HG02884 (cell line): ENCODE results near the gene SMO.

Source experiments
- ATAC-seq: cut with Tn5 transposase; IDR thresholded peaks from one replicate; pipeline ENCODE4 v1.9.1; 2021; ENCODE audit warnings: mild to moderate bottlenecking, moderate library complexity; ENCODE audit not compliant: unreplicated experiment

SMO gene

DNA sequence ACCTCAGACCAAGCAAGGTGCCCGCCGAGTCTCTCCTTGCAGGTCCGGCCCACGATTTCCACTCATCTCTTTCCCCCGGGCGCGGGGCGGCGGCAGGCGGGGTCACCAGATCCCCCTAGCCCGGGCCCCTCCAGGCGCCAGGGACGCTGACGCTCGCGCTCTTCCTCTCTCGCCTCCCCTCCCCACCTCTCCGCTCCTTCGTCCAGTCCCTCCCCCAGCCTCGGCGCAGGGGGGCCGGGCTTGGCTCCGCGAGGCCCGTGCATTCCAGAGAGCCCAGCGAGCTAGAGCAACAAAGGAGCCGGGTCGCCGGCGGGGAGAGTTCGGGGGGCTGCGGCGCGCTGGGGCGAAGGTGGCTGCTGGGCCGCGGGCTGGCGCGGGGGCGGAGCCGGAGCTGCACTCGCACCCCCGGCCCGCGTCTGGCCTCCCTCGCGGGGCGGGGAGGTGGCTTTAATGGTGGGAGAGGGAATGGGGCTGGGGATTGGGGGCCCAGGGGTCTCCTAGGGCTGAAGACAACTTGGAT, at the start of gene SMO:
Gene SMO, plus strand, starts transcription at position 262 of the 520 bp plus-strand sequence. CDS start 519 bp downstream, outside the sequence.
- no peak for ATAC-seq

- ATAC-seq, result no peak
Measured at GRCh38 chr7:129143724-129144094, 44.7 kb upstream of the SMO start.

- ATAC-seq, result peak; percentile 70
Measured at GRCh38 chr7:129144095-129144833, 44.2 kb upstream of the SMO start, which contains the start of gene TSPAN33. TSPAN33 (plus strand) TSS chr7:129144707; CDS start chr7:129144981, 274 bp downstream.

- peak; percentile 16 for ATAC-seq
Measured at GRCh38 chr7:129144834-129145668, 43.4 kb upstream of the SMO start.

DNA sequence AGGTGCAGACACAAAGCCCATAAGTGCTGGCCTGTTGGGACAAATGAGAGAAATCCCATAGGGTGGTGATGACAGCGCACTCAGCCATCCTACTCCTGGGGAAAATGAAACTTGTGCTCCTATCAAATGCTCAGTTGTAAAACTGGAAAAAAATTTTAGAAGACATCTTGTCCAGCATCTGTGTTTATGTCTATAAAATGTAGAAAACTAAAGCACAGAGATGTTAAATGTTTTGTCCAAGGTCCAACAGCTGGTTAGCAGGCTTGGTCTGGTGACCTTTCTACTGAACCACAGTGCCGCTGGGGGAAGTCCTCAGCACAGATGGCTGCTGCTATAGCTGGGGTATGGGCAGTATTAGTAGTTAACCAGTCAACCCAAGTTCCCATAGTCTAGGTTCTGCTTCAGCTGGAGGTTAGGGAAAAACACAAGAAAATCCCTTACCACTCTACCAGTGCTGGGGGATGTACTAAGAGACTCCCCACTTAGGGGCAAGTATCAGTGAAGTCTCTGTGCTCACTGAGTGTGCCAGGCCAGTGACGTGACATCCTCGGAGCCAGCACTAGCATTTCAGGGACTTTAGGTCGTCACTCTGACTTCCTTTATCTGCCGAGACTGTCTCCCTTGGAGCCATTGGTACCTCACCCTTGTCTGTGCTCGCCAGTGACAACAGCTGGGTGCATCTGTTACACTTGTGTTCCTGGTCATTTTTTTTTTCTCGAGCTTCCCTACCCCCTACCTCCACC, 42.0 kb upstream of the SMO start:
- ATAC-seq, result peak; percentile 59

GRCh38 chr7:129147731-129148130, 40.7 kb upstream of the SMO start:
- ATAC-seq, result no peak

- ATAC-seq, result no peak
Measured at GRCh38 chr7:129149511-129149910, 38.9 kb upstream of the SMO start.

- ATAC-seq, result no peak
Measured at GRCh38 chr7:129150199-129150996, 38.0 kb upstream of the SMO start.

DNA sequence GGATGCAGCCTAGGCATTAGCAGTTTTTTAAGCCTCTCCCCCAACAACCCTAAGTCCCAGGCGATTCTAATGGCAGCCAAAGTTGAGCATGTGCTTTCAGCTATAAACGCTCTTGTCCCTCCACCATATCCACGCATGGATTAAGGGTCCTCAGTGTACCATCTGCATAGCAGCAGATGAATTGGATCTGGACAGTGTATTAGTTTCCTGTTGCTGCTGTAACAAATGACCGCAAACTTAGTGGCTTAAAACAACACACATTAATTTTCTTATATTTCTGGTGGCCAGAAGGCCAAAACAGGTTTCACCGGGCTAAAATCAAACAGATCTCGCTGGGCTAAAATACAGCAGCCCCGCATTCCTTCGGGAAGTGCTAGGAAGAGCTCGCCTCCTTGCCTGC, 30.8 kb upstream of the SMO start:
- no peak for ATAC-seq

GRCh38 chr7:129159539-129159938, 28.9 kb upstream of the SMO start:
- ATAC-seq, result no peak

- no peak for ATAC-seq
Measured at GRCh38 chr7:129160161-129160905, 28.1 kb upstream of the SMO start.

DNA sequence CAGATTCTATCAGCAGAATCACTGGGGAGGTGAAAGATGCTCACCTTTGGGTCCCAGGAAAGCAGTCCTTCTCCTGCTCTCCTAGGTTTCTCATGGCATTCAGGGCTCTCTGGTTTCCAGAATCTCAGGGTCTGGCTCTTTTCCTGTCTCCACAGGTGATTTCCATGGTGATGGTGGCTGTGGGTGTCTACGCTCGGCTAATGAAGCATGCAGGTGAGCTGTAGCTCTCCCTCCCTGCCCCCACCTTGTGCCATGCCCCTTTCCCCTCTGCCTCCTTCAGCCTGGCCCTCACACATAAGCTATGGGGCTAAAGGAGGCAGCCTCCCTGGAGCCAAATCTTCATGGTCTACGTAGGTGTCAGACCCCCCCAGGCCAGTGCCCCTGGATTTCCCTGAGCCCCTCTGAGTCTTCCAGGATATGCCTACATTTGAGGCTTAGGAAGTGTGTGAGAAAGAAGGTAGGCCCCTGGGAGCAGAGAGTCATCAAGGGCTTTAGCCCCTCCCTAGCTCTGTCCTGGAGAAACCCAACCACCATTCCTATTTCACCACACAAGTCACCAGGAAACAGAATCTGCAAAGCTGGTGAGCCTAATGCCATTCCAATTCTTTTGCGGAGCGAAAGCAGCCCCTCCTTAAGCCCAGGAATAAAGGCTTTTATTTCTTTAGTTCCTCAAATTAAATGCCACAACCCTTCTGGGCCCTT, 26.8 kb upstream of the SMO start:
- no peak for ATAC-seq

DNA sequence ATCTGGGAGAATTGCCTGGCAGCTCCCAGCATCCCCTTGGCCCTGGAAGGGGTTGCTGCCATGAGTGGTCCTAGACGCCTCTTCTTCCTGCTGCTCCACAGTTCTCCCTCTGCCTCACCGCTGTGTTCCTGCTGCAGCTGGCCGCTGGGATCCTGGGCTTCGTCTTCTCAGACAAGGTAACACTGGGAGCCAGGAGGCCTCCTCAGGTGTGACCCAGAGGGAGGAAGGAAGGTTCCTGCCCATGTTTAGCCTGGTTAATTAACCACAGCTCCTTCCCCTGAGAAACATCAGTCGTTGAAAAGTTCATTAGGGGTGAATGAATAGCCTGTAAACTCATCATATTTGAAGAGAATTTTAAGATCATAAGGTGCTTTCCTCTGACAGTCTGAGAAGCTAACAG, 25.7 kb upstream of the SMO start:
- ATAC-seq, result no peak

DNA sequence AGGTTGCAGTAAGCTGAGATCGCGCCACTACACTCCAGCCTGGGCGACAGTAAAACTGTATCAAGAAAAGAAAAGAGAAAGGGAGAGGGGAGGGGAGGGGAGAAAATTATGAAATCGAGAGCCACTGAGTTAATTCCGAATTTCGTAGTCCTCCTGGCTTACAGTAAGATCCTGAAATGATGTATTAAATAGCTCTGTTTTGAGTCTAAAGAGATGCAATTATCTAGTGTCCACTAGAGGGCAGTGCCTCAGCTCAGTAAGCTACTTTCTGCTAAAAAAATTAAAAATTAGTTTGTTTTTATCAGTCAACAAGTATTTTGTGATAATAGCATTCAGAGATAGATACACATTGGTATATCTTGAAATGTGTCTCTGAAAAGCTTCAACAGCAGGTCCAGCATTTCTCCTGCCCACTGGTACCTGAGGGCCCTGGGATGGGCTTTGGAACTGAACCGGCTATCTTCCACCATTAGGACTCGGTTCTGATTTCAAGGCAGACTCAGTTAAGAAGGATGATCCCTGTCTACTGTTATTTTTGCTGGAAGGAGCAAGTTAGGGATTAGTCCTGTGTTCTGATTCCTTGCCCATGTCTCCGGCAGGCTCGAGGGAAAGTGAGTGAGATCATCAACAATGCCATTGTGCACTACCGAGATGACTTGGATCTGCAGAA, 24.4 kb upstream of the SMO start:
- no peak for ATAC-seq

GRCh38 chr7:129166745-129167144, 21.7 kb upstream of the SMO start:
- peak; percentile 37 for ATAC-seq

- no peak for ATAC-seq
Measured at GRCh38 chr7:129167817-129168216, 20.6 kb upstream of the SMO start.

DNA sequence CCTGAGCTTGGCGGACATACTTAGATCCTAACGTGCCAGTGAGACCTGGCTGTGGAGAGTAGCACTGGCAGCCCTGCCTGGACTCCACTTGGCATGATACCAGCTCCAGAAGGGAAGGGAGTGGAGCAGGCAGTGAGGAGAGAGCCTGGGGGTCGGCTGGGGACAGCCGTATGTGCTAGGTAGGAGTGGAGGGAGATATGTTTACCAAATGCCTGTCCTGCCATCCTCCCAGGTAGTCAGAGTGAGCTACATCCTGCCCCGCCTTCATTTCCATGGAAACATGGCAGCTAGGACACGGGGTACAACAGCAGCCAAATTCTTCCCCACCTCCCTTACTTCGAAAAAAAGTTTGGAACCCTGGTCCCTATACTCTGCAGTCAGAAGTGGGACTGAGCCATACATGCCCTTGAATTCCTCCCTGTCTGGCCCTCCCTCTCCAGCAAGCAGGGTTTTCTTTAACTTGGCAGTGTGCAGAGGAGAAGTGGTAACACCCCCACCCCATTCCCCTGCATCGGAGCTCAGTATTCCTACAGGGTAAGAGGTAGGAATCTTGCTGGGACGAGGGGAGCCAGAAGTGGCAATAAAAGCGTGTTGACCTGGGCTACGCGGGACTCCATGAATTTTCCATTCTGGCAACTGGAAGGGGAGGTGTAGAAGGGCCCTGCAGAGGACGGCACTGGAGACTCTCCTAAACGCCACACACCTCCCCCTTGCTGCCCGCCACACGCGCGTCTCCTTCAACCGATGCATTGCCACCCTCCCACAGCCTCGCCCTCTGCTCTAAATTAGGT, 20.0 kb upstream of the SMO start:
- no peak for ATAC-seq
